GM19467 (cell line): ENCODE measurements around the gene EDIL3.

Experiments used
- ATAC-seq: cut with Tn5 transposase; IDR thresholded peaks from one replicate; pipeline ENCODE4 v1.9.1; 2021; ENCODE audit warnings: mild to moderate bottlenecking, moderate library complexity; ENCODE audit not compliant: unreplicated experiment

The EDIL3 gene

GRCh38 chr5:84384604-84385575 is at the start of gene EDIL3:
TSS of gene EDIL3 (minus strand) at chr5:84384880. CDS start at chr5:84384374, 506 bp downstream.
- no peak for ATAC-seq

GRCh38 chr5:84433461-84433860 is 48.8 kb upstream of the EDIL3 start:
- ATAC-seq, result no peak

- ATAC-seq, result no peak
Observed at GRCh38 chr5:84430863-84431663, 46.4 kb upstream of the EDIL3 start.

- ATAC-seq, result no peak
Observed at GRCh38 chr5:84430079-84430478, 45.4 kb upstream of the EDIL3 start.

GRCh38 chr5:84425365-84425881 is 40.7 kb upstream of the EDIL3 start:
- no peak for ATAC-seq

GRCh38 chr5:84419742-84420141 is 35.1 kb upstream of the EDIL3 start:
- ATAC-seq, result no peak

- no peak for ATAC-seq
Observed at GRCh38 chr5:84411832-84412605, 27.3 kb upstream of the EDIL3 start.

- ATAC-seq, result no peak
Observed at GRCh38 chr5:84406111-84406510, 21.4 kb upstream of the EDIL3 start.

- no peak for ATAC-seq
Observed at GRCh38 chr5:84403773-84404172, 19.1 kb upstream of the EDIL3 start.

- no peak for ATAC-seq
Observed at GRCh38 chr5:84397385-84397784, 12.7 kb upstream of the EDIL3 start.

GRCh38 chr5:84393969-84394368 is 9.3 kb upstream of the EDIL3 start:
- no peak for ATAC-seq

GRCh38 chr5:84392836-84393235 is 8.2 kb upstream of the EDIL3 start:
- no peak for ATAC-seq

- no peak for ATAC-seq
Observed at GRCh38 chr5:84385705-84386104, 1.0 kb upstream of the EDIL3 start.

- no peak for ATAC-seq
Observed at GRCh38 chr5:84383816-84384603, 670 bp downstream of the EDIL3 start.

- no peak for ATAC-seq
Observed at GRCh38 chr5:84383296-84383815, 1.3 kb downstream of the EDIL3 start.

- ATAC-seq, result no peak
Observed at GRCh38 chr5:84382363-84383295, 2.1 kb downstream of the EDIL3 start.

- no peak for ATAC-seq
Observed at GRCh38 chr5:84381502-84382362, 2.9 kb downstream of the EDIL3 start.

- no peak for ATAC-seq
Observed at GRCh38 chr5:84379749-84380148, 4.9 kb downstream of the EDIL3 start.
